Right renal pelvis (tissue), 4 donors: ENCODE results near the gene MMD2. TPM values are rescaled to one million over a fixed set of nuclear protein-coding genes. Genes with fewer than 3 reads are reported as not detected.

Source experiments
- DNase-seq, 4 donors: peaks; one replicate each; pipeline ENCODE4 v3.0.0-alpha.2; 2013; ENCODE audit warnings: low read depth in 4 of 4, low spot score in 3 of 4, missing footprints in 1 of 4
- polyA plus RNA-seq, 4 donors: library from polyadenylated mRNA; unstranded; fragments of 120-200 nt; gene quantifications; one replicate each; pipeline ENCODE4 v1.2.1, GENCODE V29; 2013; ENCODE audit not compliant: insufficient read length in 4 of 4

The MMD2 gene
- polyA plus RNA-seq, 4 donors: 0.10 to 0.42 (median 0.11) TPM; not detected in 1

GRCh38 chr7:4873071-4873944, 85.7 kb downstream of the MMD2 start:
- no peak for DNase-seq

- DNase-seq: no peak
These were observed 86.9 kb downstream of the MMD2 start for GRCh38 chr7:4871930-4872675.

GRCh38 chr7:4871056-4871680, 87.8 kb downstream of the MMD2 start:
- DNase-seq: no peak

- no peak for DNase-seq
These were observed 90.5 kb downstream of the MMD2 start for GRCh38 chr7:4868493-4868892.

- no peak for DNase-seq
These were observed 92.2 kb downstream of the MMD2 start for GRCh38 chr7:4866528-4867496.

GRCh38 chr7:4862156-4862555, 96.8 kb downstream of the MMD2 start:
- no peak for DNase-seq

GRCh38 chr7:4861673-4862072, 97.3 kb downstream of the MMD2 start, which contains the start of gene PAPOLB:
Gene PAPOLB, minus strand, starts transcription at chr7:4862030. Its CDS starts 220 bp downstream, at chr7:4861810.
- no peak for DNase-seq

- no peak for DNase-seq
These were observed 97.8 kb downstream of the MMD2 start for GRCh38 chr7:4861227-4861626.

- no peak for DNase-seq
These were observed 101.8 kb downstream of the MMD2 start for GRCh38 chr7:4857189-4857588.

- DNase-seq: no peak
These were observed 102.5 kb downstream of the MMD2 start for GRCh38 chr7:4856336-4857057.

Other genes with a start within 250 kb of the MMD2 start
- gene AP5Z1, start 183.6 kb downstream of the MMD2 start, polyA plus RNA-seq: 10 to 100 TPM; 20.5 to 28.0 (median 21.6) TPM
- gene PAPOLB, start 97.2 kb downstream of the MMD2 start, polyA plus RNA-seq: under 1 TPM; 0.06 to 0.16 (median 0.11) TPM
- 1 to 10 TPM; 1.3 to 2.9 (median 2.3) TPM for gene RADIL, start 75.5 kb downstream of the MMD2 start, polyA plus RNA-seq
- gene RBAK, start 86.7 kb upstream of the MMD2 start, polyA plus RNA-seq: 10 to 100 TPM; 21.3 to 25.8 (median 23.2) TPM
- gene WIPI2, start 231.0 kb upstream of the MMD2 start, polyA plus RNA-seq: 10 to 100 TPM; 63.8 to 71.8 (median 64.4) TPM